K562 (cell line): ENCODE measurements around the gene ARPC1A. TPM values are rescaled to one million over a fixed set of nuclear protein-coding genes. Genes with fewer than 3 reads are reported as not detected.
A peak's percentile ranks its signal among the peaks of the same experiment; 100 is the strongest.

Experiments
- DNMT1 ChIP-seq: fragments of 450-650 bp; IDR thresholded peaks from 2 replicates; pipeline ENCODE4 v1.6.1; 2016; ENCODE audit warnings: antibody characterized with exemption, mild to moderate bottlenecking
- HDAC2 ChIP-seq: fragments of 450-650 bp; IDR thresholded peaks from 2 replicates; pipeline ENCODE4 v1.6.1; 2016; ENCODE audit warnings: mild to moderate bottlenecking
- LCOR ChIP-seq: sonication (generic); formaldehyde crosslinking; IDR thresholded peaks from 2 replicates; pipeline ENCODE4 v1.8.0; 2022; ENCODE audit warnings: mild to moderate bottlenecking, missing genetic modification reagents
- NFYB ChIP-seq: IDR thresholded peaks from 2 replicates; pipeline ENCODE4 v1.6.1; 2011; ENCODE audit warnings: mild to moderate bottlenecking, moderate library complexity; ENCODE audit not compliant: insufficient read length; ENCODE audit errors: extremely low read depth
- RAD51 ChIP-seq: fragments of 450-650 bp; IDR thresholded peaks from 2 replicates; pipeline ENCODE4 v1.7.1; 2016; ENCODE audit warnings: low read depth, mild to moderate bottlenecking, borderline replicate concordance
- ZNF232 ChIP-seq: sonication (generic); formaldehyde crosslinking; IDR thresholded peaks from 2 replicates; pipeline ENCODE4 v1.8.0; 2022; ENCODE audit warnings: mild to moderate bottlenecking, missing genetic modification reagents
- polyA plus RNA-seq, 8 experiments: library from polyadenylated mRNA; depleted of rRNA in 4 of 8; stranded (reverse) in 5 of 8; unstranded in 3 of 8; fragments of >200 nt; fragmentation: Nextera tagmentation in 2 of 8; fragmentation: Illumina TruSeq in 1 of 8; extraction: Ambion mirVana in 2 of 8; extraction: Trizol in 1 of 8; gene quantifications; 2 replicates each; pipeline versions ENCODE4 v1.2.1 to v1.2.3, GENCODE V29; 2011 to 2014; ENCODE audit warnings: inconsistent platforms in 1 of 8, missing spikeins in 1 of 8
- total RNA-seq, 7 experiments: library from RNA; depleted of rRNA in 6 of 7; stranded (reverse); fragments of >200 nt in 6 of 7; fragmentation: Illumina TruSeq in 2 of 7; extraction: Trizol in 2 of 7; gene quantifications; 2 replicates each; pipeline versions ENCODE4 v1.2.1 to v1.2.3, GENCODE V29; 2011 to 2021; ENCODE audit warnings: low replicate concordance in 1 of 7
- TF ChIP-seq, protein P1 (sequence below), 2 experiments: fragments of 450-650 bp; formaldehyde crosslinking in 1 of 2; IDR thresholded peaks; 2 replicates each; pipeline versions ENCODE4 v1.4.0 to v1.6.1; 2014 to 2020; ENCODE audit warnings: mild to moderate bottlenecking in 2 of 2, borderline replicate concordance in 1 of 2, low read depth in 1 of 2
- TF ChIP-seq, protein P2 (sequence below): IDR thresholded peaks from 3 replicates; pipeline ENCODE4 v1.6.1; 2011; ENCODE audit warnings: borderline replicate concordance, mild to moderate bottlenecking, moderate library complexity; ENCODE audit not compliant: insufficient read length; ENCODE audit errors: extremely low read depth
- TF ChIP-seq, protein P3 (sequence below): fragments of 250-450 bp; sonication (Bioruptor Pico); IDR thresholded peaks from 2 replicates; pipeline ENCODE4 v1.5.1; 2021; ENCODE audit warnings: mild to moderate bottlenecking
- TF ChIP-seq, protein P4 (sequence below), 2 experiments: fragments of 150-350 bp in 1 of 2; IDR thresholded peaks; 2 replicates each; pipeline ENCODE4 v1.6.1; 2012 to 2016; ENCODE audit warnings: low read depth in 2 of 2, low read length in 2 of 2, mild to moderate bottlenecking in 1 of 2, moderate library complexity in 1 of 2

Gene ARPC1A
- total and polyA plus RNA-seq, 9 of the 15 experiments (the other 6 are each of a cell fraction or from before 2014, with no cell fraction given) = 39.5 to 151 (median 86.1) TPM

DNA sequence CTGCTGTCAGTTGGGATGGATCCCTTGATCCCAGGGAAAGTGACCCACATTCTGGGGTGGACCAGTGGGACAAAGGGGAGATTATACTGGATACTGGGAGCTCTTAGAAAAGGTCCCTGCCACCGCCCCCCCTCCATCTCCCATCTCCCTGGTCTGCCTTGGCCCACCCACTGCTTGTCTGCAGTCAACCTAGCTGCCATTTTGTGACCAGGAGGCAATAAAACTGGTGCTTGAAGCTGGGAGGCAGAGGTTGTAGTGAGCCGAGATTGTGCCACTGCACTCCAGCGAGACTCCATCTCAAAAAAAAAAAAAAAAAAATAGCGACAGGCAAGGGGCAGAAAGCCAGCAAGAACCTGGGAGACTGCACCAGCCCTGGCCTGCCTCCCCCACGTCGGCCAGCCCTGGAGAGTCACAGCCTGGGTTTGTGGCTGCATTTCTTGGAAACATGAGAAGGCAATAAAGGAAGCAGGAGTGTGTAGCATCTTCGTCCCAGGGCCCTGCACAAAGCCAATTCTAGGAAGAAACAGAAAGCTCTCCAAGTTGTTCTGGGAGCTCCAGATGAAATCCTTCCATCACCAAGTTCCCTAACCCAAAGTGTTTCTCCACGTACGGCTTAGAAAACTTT lies 44.2 kb downstream of the ARPC1A start (continued):
- TF ChIP-seq, protein P1, sequence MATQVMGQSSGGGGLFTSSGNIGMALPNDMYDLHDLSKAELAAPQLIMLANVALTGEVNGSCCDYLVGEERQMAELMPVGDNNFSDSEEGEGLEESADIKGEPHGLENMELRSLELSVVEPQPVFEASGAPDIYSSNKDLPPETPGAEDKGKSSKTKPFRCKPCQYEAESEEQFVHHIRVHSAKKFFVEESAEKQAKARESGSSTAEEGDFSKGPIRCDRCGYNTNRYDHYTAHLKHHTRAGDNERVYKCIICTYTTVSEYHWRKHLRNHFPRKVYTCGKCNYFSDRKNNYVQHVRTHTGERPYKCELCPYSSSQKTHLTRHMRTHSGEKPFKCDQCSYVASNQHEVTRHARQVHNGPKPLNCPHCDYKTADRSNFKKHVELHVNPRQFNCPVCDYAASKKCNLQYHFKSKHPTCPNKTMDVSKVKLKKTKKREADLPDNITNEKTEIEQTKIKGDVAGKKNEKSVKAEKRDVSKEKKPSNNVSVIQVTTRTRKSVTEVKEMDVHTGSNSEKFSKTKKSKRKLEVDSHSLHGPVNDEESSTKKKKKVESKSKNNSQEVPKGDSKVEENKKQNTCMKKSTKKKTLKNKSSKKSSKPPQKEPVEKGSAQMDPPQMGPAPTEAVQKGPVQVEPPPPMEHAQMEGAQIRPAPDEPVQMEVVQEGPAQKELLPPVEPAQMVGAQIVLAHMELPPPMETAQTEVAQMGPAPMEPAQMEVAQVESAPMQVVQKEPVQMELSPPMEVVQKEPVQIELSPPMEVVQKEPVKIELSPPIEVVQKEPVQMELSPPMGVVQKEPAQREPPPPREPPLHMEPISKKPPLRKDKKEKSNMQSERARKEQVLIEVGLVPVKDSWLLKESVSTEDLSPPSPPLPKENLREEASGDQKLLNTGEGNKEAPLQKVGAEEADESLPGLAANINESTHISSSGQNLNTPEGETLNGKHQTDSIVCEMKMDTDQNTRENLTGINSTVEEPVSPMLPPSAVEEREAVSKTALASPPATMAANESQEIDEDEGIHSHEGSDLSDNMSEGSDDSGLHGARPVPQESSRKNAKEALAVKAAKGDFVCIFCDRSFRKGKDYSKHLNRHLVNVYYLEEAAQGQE (IDR thresholded peaks at IDR 0.05; ENCODE audit: borderline replicate concordance) = peak; percentile 35; the same call in 1 of the 2 replicates
- TF ChIP-seq, protein P1 (CRISPR knock-in tag; IDR thresholded peaks at IDR 0.05; ENCODE audit: low read depth) = no peak
- TF ChIP-seq DNMT1 = no peak
- TF ChIP-seq, protein P2, sequence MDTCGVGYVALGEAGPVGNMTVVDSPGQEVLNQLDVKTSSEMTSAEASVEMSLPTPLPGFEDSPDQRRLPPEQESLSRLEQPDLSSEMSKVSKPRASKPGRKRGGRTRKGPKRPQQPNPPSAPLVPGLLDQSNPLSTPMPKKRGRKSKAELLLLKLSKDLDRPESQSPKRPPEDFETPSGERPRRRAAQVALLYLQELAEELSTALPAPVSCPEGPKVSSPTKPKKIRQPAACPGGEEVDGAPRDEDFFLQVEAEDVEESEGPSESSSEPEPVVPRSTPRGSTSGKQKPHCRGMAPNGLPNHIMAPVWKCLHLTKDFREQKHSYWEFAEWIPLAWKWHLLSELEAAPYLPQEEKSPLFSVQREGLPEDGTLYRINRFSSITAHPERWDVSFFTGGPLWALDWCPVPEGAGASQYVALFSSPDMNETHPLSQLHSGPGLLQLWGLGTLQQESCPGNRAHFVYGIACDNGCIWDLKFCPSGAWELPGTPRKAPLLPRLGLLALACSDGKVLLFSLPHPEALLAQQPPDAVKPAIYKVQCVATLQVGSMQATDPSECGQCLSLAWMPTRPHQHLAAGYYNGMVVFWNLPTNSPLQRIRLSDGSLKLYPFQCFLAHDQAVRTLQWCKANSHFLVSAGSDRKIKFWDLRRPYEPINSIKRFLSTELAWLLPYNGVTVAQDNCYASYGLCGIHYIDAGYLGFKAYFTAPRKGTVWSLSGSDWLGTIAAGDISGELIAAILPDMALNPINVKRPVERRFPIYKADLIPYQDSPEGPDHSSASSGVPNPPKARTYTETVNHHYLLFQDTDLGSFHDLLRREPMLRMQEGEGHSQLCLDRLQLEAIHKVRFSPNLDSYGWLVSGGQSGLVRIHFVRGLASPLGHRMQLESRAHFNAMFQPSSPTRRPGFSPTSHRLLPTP = no peak
- no peak for TF ChIP-seq NFYB
- TF ChIP-seq, protein P3, sequence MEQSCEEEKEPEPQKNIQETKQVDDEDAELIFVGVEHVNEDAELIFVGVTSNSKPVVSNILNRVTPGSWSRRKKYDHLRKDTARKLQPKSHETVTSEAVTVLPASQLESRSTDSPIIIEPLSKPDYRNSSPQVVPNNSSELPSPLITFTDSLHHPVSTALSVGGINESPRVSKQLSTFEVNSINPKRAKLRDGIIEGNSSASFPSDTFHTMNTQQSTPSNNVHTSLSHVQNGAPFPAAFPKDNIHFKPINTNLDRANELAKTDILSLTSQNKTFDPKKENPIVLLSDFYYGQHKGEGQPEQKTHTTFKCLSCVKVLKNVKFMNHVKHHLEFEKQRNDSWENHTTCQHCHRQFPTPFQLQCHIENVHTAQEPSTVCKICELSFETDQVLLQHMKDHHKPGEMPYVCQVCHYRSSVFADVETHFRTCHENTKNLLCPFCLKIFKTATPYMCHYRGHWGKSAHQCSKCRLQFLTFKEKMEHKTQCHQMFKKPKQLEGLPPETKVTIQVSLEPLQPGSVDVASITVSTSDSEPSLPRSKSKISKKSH (CRISPR knock-in tag) = no peak
- peak; percentile 78; the same call in 1 of the 2 replicates for TF ChIP-seq HDAC2
- no peak for TF ChIP-seq ZNF232
- no peak for TF ChIP-seq RAD51
- TF ChIP-seq LCOR (CRISPR knock-in tag) = no peak
- TF ChIP-seq, protein P4, sequence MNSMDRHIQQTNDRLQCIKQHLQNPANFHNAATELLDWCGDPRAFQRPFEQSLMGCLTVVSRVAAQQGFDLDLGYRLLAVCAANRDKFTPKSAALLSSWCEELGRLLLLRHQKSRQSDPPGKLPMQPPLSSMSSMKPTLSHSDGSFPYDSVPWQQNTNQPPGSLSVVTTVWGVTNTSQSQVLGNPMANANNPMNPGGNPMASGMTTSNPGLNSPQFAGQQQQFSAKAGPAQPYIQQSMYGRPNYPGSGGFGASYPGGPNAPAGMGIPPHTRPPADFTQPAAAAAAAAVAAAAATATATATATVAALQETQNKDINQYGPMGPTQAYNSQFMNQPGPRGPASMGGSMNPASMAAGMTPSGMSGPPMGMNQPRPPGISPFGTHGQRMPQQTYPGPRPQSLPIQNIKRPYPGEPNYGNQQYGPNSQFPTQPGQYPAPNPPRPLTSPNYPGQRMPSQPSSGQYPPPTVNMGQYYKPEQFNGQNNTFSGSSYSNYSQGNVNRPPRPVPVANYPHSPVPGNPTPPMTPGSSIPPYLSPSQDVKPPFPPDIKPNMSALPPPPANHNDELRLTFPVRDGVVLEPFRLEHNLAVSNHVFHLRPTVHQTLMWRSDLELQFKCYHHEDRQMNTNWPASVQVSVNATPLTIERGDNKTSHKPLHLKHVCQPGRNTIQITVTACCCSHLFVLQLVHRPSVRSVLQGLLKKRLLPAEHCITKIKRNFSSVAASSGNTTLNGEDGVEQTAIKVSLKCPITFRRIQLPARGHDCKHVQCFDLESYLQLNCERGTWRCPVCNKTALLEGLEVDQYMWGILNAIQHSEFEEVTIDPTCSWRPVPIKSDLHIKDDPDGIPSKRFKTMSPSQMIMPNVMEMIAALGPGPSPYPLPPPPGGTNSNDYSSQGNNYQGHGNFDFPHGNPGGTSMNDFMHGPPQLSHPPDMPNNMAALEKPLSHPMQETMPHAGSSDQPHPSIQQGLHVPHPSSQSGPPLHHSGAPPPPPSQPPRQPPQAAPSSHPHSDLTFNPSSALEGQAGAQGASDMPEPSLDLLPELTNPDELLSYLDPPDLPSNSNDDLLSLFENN (IDR thresholded peaks at IDR 0.05; ENCODE audit: low read depth in 2 of 2, low read length in 2 of 2) = no peak
